ENCODE results near the gene WDR35. TPM values are rescaled to one million over a fixed set of nuclear protein-coding genes. Genes with fewer than 3 reads are reported as not detected.

The WDR35 gene
- total and polyA plus RNA-seq, 2 of the 4 experiments (the other 2 are of a cell fraction), result 3.4 to 8.1 TPM

GRCh38 chr2:19879120-19879519 is 110.8 kb downstream of the WDR35 start:
- Histone ChIP-seq H4K5ac (ENCODE audit: low read depth, low read length) (no peak overlapping the region), H3K4me3 (ENCODE audit: insufficient read depth, low read depth, low read length) (no peak overlapping the region), H2BK120ac (ENCODE audit: low read depth, low read length) (no peak overlapping the region), H3K18ac (ENCODE audit: low read depth, low read length) (no peak overlapping the region), H3K14ac (replicated peaks; ENCODE audit: low read depth, low read length) (no peak overlapping the region), H3K9me1 (ENCODE audit: insufficient read depth, low read length) (peaks cover 7% of the 10 kb centered on the region; the same call in 1 of the 2 replicates), H3K79me1 (ENCODE audit: low read depth in 1 of 2, low read length in 2 of 2) (no peaks in the 10 kb centered on the region), H4K91ac (ENCODE audit: insufficient read depth, low read depth, low read length) (no peak overlapping the region), H3K36me3 (ENCODE audit: control insufficient read depth, insufficient read depth, low read length) (no peaks in the 10 kb centered on the region), H2AFZ (replicated peaks; ENCODE audit: low read length, poor library complexity) (no peak overlapping the region), H2BK20ac (ENCODE audit: low read depth, low read length) (no peak overlapping the region), H3K9me3 (ENCODE audit: control insufficient read depth, insufficient read depth, low read length) (no peaks in the 10 kb centered on the region), H3K4me1 (ENCODE audit: control insufficient read depth, insufficient read depth, low read length) (peaks cover 3% of the 10 kb centered on the region; the same call in 1 of the 2 replicates), H3K9ac (ENCODE audit: low read depth, low read length) (no peak overlapping the region), H3K27me3 (ENCODE audit: control insufficient read depth, insufficient read depth, low read length) (peaks cover 18% of the 10 kb centered on the region), H2BK15ac (ENCODE audit: low read depth, low read length) (no peak overlapping the region), H2AK9ac (replicated peaks; ENCODE audit: low read depth, low read length, poor library complexity) (no peak overlapping the region), H3K23ac (ENCODE audit: low read depth, low read length) (no peak overlapping the region), H3K56ac (ENCODE audit: extremely low read depth, insufficient read depth, low read length) (no peak overlapping the region), H4K20me1 (ENCODE audit: insufficient read depth, low read length) (peaks cover 3% of the 10 kb centered on the region), H4K8ac (ENCODE audit: low read depth in 2 of 2, low read length in 2 of 2) (no peak overlapping the region), H3K4me2 (ENCODE audit: low read depth, low read length) (no peak overlapping the region), H3K27ac (ENCODE audit: insufficient read depth, low read length) (no peak overlapping the region), H2AK5ac (ENCODE audit: low read depth, low read length) (no peak overlapping the region), H2BK5ac (ENCODE audit: low read depth, low read length, poor library complexity, severe bottlenecking) (no peak overlapping the region), H3K4ac (ENCODE audit: low read depth, low read length) (no peak overlapping the region)
- dilution Hi-C loops (cut with HindIII; ENCODE audit: low sequenced_read_pairs, unreplicated experiment), result no loop called here
- CTCF ChIA-PET, result no interaction called here
- in situ Hi-C loops (cut with MboI; ENCODE audit: low sequenced_read_pairs), result no loop called here
- no peak for DNase-seq
- no TSS peak for BruUV-seq (replicated peaks)
- POLR2A ChIA-PET (ENCODE audit: unreplicated experiment), result no interaction called here
- TF ChIP-seq RAD21 (IDR thresholded peaks at IDR 0.05; ENCODE audit: low read length) (no peak), POLR2A (IDR thresholded peaks at IDR 0.05; ENCODE audit: low read depth, low read length) (no peak), CEBPB (IDR thresholded peaks at IDR 0.05; ENCODE audit: low read depth, low read length) (no peak), FOS (IDR thresholded peaks at IDR 0.05; ENCODE audit: low read depth, low read length) (no peak), ELK1 (IDR thresholded peaks at IDR 0.05; ENCODE audit: borderline replicate concordance, low read depth, low read length) (no peak), RFX5 (IDR thresholded peaks at IDR 0.05; ENCODE audit: low read depth, low read length) (no peak), BHLHE40 (IDR thresholded peaks at IDR 0.05; ENCODE audit: low read depth, low read length) (no peak), MXI1 (IDR thresholded peaks at IDR 0.05; ENCODE audit: borderline replicate concordance, low read depth, low read length) (no peak), USF2 (IDR thresholded peaks at IDR 0.05; ENCODE audit: low read depth, low read length) (no peak), RCOR1 (IDR thresholded peaks at IDR 0.05; ENCODE audit: insufficient replicate concordance, low read length) (no peak), MAZ (IDR thresholded peaks at IDR 0.05; ENCODE audit: borderline replicate concordance, low read depth, low read length) (no peak), SMC3 (IDR thresholded peaks at IDR 0.05; ENCODE audit: low read depth, low read length) (no peak), CTCF (conservative IDR thresholded peaks at IDR 0.05; ENCODE audit: low read depth, low read length) (no peak), MAFK (IDR thresholded peaks at IDR 0.05; ENCODE audit: low read depth, low read length) (no peak)
- 81% methylated on average over 3 of the region's 3 CpGs; no CpG with 5 or more reads in 1 of the 2 experiments for WGBS, 2 experiments (ENCODE audit: extremely low coverage in 2 of 2, insufficient read length in 1 of 2)
- intact Hi-C loops (cut with micrococcal nuclease), result no loop called here
- ATAC-seq (ENCODE audit: low read depth), result no peak
